HS-5 (cell line): Measurements from ENCODE around the gene VPS8.

Source experiments
- DNase-seq: peaks from one replicate; pipeline ENCODE4 v3.0.0-alpha.2; 2012; ENCODE audit warnings: low read depth

Gene VPS8

GRCh38 chr3:184812662-184813042 is 686 bp downstream of the VPS8 start:
- no peak for DNase-seq

GRCh38 chr3:184813357-184813756 is 1.4 kb downstream of the VPS8 start:
- no peak for DNase-seq

- DNase-seq: no peak
Observed at GRCh38 chr3:184814214-184814613, 2.2 kb downstream of the VPS8 start.

GRCh38 chr3:184815046-184815930 is 3.3 kb downstream of the VPS8 start:
- peak; percentile 40 for DNase-seq

- DNase-seq: no peak
Observed at GRCh38 chr3:184816614-184817013, 4.6 kb downstream of the VPS8 start.

GRCh38 chr3:184820525-184820924 is 8.6 kb downstream of the VPS8 start:
- no peak for DNase-seq

- no peak for DNase-seq
Observed at GRCh38 chr3:184821034-184821433, 9.1 kb downstream of the VPS8 start.

- DNase-seq: no peak
Observed at GRCh38 chr3:184822081-184822480, 10.1 kb downstream of the VPS8 start.

- DNase-seq: no peak
Observed at GRCh38 chr3:184822654-184823053, 10.7 kb downstream of the VPS8 start.

GRCh38 chr3:184823990-184824389 is 12.0 kb downstream of the VPS8 start:
- no peak for DNase-seq

- no peak for DNase-seq
Observed at GRCh38 chr3:184825121-184825820, 13.3 kb downstream of the VPS8 start.

GRCh38 chr3:184827572-184827971 is 15.6 kb downstream of the VPS8 start:
- DNase-seq: no peak

GRCh38 chr3:184832044-184832443 is 20.1 kb downstream of the VPS8 start:
- DNase-seq: no peak

GRCh38 chr3:184832903-184833302 is 20.9 kb downstream of the VPS8 start:
- no peak for DNase-seq

- no peak for DNase-seq
Observed at GRCh38 chr3:184836090-184836822, 24.3 kb downstream of the VPS8 start.

GRCh38 chr3:184842433-184842832 is 30.5 kb downstream of the VPS8 start:
- no peak for DNase-seq

- no peak for DNase-seq
Observed at GRCh38 chr3:184845819-184846218, 33.9 kb downstream of the VPS8 start.

- DNase-seq: no peak
Observed at GRCh38 chr3:184846496-184846895, 34.5 kb downstream of the VPS8 start.

- no peak for DNase-seq
Observed at GRCh38 chr3:184848934-184849333, 37.0 kb downstream of the VPS8 start.

- DNase-seq: no peak
Observed at GRCh38 chr3:184850201-184850600, 38.2 kb downstream of the VPS8 start.

- no peak for DNase-seq
Observed at GRCh38 chr3:184857099-184857498, 45.1 kb downstream of the VPS8 start.

GRCh38 chr3:184864000-184864399 is 52.0 kb downstream of the VPS8 start:
- no peak for DNase-seq

- DNase-seq: no peak
Observed at GRCh38 chr3:184868477-184868876, 56.5 kb downstream of the VPS8 start.
